H1 (cell line): ENCODE data around the gene TBKBP1. TPM values are rescaled to one million over a fixed set of nuclear protein-coding genes. Genes with fewer than 3 reads are reported as not detected.

ENCODE experiments used
- CTCF ChIA-PET: fragments of 300-600 bp; sonication (Branson Sonifier 250); formaldehyde crosslinking; loops from one replicate; lab custom pipeline; 2021; ENCODE audit not compliant: partially characterized antibody; lab: Charles Lee
- POLR2A ChIA-PET: fragments of 300-600 bp; sonication (Branson Sonifier 250); formaldehyde crosslinking; loops from one replicate; lab custom pipeline; 2021; ENCODE audit warnings: inconsistent platforms; ENCODE audit not compliant: partially characterized antibody; lab: Charles Lee
- DNase-seq, 2 experiments: peaks; one replicate each; pipeline versions ENCODE4 v3.0.0 to v3.0.0-alpha.2; 2010 to 2022; ENCODE audit warnings: low spot score in 2 of 2, low read depth in 1 of 2, mixed read lengths in 1 of 2
- FAIRE-seq: peaks from 2 replicates; lab custom pipeline; 2011; peaks lifted over from hg19 to GRCh38; lab: Jason Lieb, UNC
- H2AFZ ChIP-seq: 2 replicates; pipeline ENCODE4 v1.8.1; 2012; ENCODE audit warnings: low read length, inconsistent platforms
- H2AK5ac ChIP-seq: 2 replicates; pipeline ENCODE4 v1.6.1; 2013; ENCODE audit warnings: low read depth, low read length
- H2BK120ac ChIP-seq: replicated peaks from 2 replicates; pipeline ENCODE3; 2013; ENCODE audit warnings: low read depth, low read length, inconsistent platforms
- H2BK12ac ChIP-seq: 2 replicates; pipeline ENCODE4 v1.6.1; 2013; ENCODE audit warnings: low read depth, low read length
- H2BK15ac ChIP-seq: 2 replicates; pipeline ENCODE4 v1.6.1; 2013; ENCODE audit warnings: low read length
- H2BK20ac ChIP-seq: 2 replicates; pipeline ENCODE4 v1.6.1; 2013; ENCODE audit warnings: low read length
- H2BK5ac ChIP-seq: 2 replicates; pipeline ENCODE4 v1.6.1; 2013; ENCODE audit warnings: low read depth, low read length
- H3K14ac ChIP-seq: 2 replicates; pipeline ENCODE4 v1.6.1; 2013; ENCODE audit warnings: inconsistent platforms; ENCODE audit not compliant: insufficient read length
- H3K18ac ChIP-seq: 2 replicates; pipeline ENCODE4 v1.6.1; 2013; ENCODE audit warnings: low read length; ENCODE audit errors: extremely low read depth
- H3K23ac ChIP-seq: 2 replicates; pipeline ENCODE4 v1.6.1; 2013; ENCODE audit warnings: inconsistent platforms; ENCODE audit not compliant: insufficient read length
- H3K23me2 ChIP-seq: 2 replicates; pipeline ENCODE4 v1.6.1; 2013; ENCODE audit warnings: low read depth, low read length
- H3K27ac ChIP-seq: 2 replicates; pipeline ENCODE4 v1.6.1; 2011; ENCODE audit warnings: low read depth, low read length, inconsistent platforms
- H3K27me3 ChIP-seq, 4 experiments: replicated peaks in 1 of 4; 1 replicate in 1 of 4; 2 replicates in 3 of 4; pipeline versions ENCODE4 v1.6.1 to v1.8.1; 2011 to 2013; ENCODE audit warnings: low read length in 3 of 4, mild to moderate bottlenecking in 3 of 4, inconsistent platforms in 2 of 4, mixed read lengths in 2 of 4, moderate library complexity in 1 of 4; ENCODE audit not compliant: control insufficient read depth in 3 of 4, insufficient read depth in 3 of 4; ENCODE audit errors: extremely low read depth in 1 of 4
- H3K36me3 ChIP-seq, 4 experiments: 2 replicates each; pipeline versions ENCODE4 v1.6.1 to v1.8.1; 2011 to 2013; ENCODE audit warnings: mild to moderate bottlenecking in 4 of 4, low read length in 3 of 4, moderate library complexity in 2 of 4, control low read depth in 1 of 4, inconsistent platforms in 1 of 4; ENCODE audit not compliant: insufficient read depth in 4 of 4, control insufficient read depth in 2 of 4
- H3K4ac ChIP-seq: replicated peaks from 2 replicates; pipeline ENCODE3; 2013; ENCODE audit warnings: low read length, low read depth, mixed read lengths, inconsistent platforms; ENCODE audit not compliant: insufficient read length
- H3K4me1 ChIP-seq, 4 experiments: replicated peaks in 1 of 4; 1 replicate in 1 of 4; 2 replicates in 3 of 4; pipeline versions ENCODE4 v1.6.1 to v1.8.1; 2011 to 2013; ENCODE audit warnings: low read length in 3 of 4, inconsistent platforms in 2 of 4, mixed read lengths in 1 of 4; ENCODE audit not compliant: insufficient read depth in 4 of 4, control insufficient read depth in 3 of 4
- H3K4me2 ChIP-seq, 2 experiments: 2 replicates each; pipeline versions ENCODE4 v1.6.1 to v1.8.1; 2011 to 2013; ENCODE audit warnings: low read depth in 2 of 2, low read length in 2 of 2, control low read depth in 1 of 2, inconsistent platforms in 1 of 2, mild to moderate bottlenecking in 1 of 2; ENCODE audit not compliant: insufficient read depth in 1 of 2
- H3K4me3 ChIP-seq, 4 experiments: fragments of 200-600, 300-600 bp in 1 of 4; sonication (generic), shearing (Covaris generic), sonication (Bioruptor Twin) in 1 of 4; 2 replicates each; pipeline versions ENCODE4 v1.5.1 to v1.8.1; 2011 to 2016; ENCODE audit warnings: low read length in 4 of 4, low read depth in 3 of 4, control low read depth in 2 of 4, inconsistent platforms in 2 of 4, mild to moderate bottlenecking in 2 of 4, mixed read lengths in 1 of 4, moderate library complexity in 1 of 4; ENCODE audit not compliant: insufficient read depth in 2 of 4; ENCODE audit errors: extremely low read depth in 1 of 4
- H3K56ac ChIP-seq: replicated peaks from 2 replicates; pipeline ENCODE3; 2013; ENCODE audit warnings: low read depth, mild to moderate bottlenecking, mixed read lengths, low read length, inconsistent platforms; ENCODE audit not compliant: insufficient read length
- H3K79me1 ChIP-seq: 2 replicates; pipeline ENCODE4 v1.6.1; 2013; ENCODE audit warnings: low read depth, low read length, control low read depth
- H3K79me2 ChIP-seq, 2 experiments: 2 replicates each; pipeline versions ENCODE4 v1.6.1 to v1.8.1; 2012 to 2013; ENCODE audit warnings: low read length in 2 of 2, mild to moderate bottlenecking in 2 of 2, inconsistent platforms in 1 of 2; ENCODE audit not compliant: insufficient read depth in 2 of 2, control insufficient read depth in 1 of 2
- H3K9ac ChIP-seq, 4 experiments: replicated peaks in 1 of 4; 1 replicate in 1 of 4; 2 replicates in 3 of 4; pipeline versions ENCODE4 v1.6.1 to v1.8.1; 2011 to 2013; ENCODE audit warnings: low read depth in 3 of 4, low read length in 3 of 4, control low read depth in 2 of 4, mild to moderate bottlenecking in 2 of 4, moderate library complexity in 2 of 4, inconsistent platforms in 1 of 4; ENCODE audit errors: extremely low read depth in 1 of 4
- H3K9me3 ChIP-seq, 2 experiments: 2 replicates each; pipeline versions ENCODE4 v1.6.1 to v1.8.1; 2012 to 2013; ENCODE audit warnings: mild to moderate bottlenecking in 2 of 2, moderate library complexity in 2 of 2, control low read depth in 1 of 2, inconsistent platforms in 1 of 2, low read depth in 1 of 2, low read length in 1 of 2, mixed read lengths in 1 of 2; ENCODE audit not compliant: insufficient read depth in 2 of 2
- H4K20me1 ChIP-seq, 2 experiments: replicated peaks in 1 of 2; 2 replicates each; pipeline versions ENCODE3 to v1.8.1; 2011 to 2013; ENCODE audit warnings: inconsistent platforms in 2 of 2, low read length in 2 of 2, mild to moderate bottlenecking in 1 of 2; ENCODE audit not compliant: insufficient read depth in 2 of 2, control insufficient read depth in 1 of 2
- H4K5ac ChIP-seq: 2 replicates; pipeline ENCODE4 v1.6.1; 2013; ENCODE audit warnings: low read length, low read depth, mixed read lengths, inconsistent platforms; ENCODE audit not compliant: insufficient read length
- H4K8ac ChIP-seq: 2 replicates; pipeline ENCODE4 v1.8.0; 2013; ENCODE audit warnings: mild to moderate bottlenecking, moderate library complexity, low read length, inconsistent platforms; ENCODE audit not compliant: insufficient read depth; ENCODE audit errors: extremely low read depth
- H4K91ac ChIP-seq: replicated peaks from 2 replicates; pipeline ENCODE3; 2013; ENCODE audit warnings: low read length, mixed read lengths, inconsistent platforms; ENCODE audit not compliant: insufficient read length
- ASH2L ChIP-seq: fragments of 200-600, 300-600 bp; sonication (generic); IDR thresholded peaks from one replicate; pipeline ENCODE4 v1.7.1; 2017; ENCODE audit warnings: low read length
- BRCA1 ChIP-seq: IDR thresholded peaks from 2 replicates; pipeline ENCODE4 v1.6.1; 2012; ENCODE audit warnings: low read depth, low read length, improper control_type of control experiment
- CHD1 ChIP-seq: IDR thresholded peaks from 2 replicates; pipeline ENCODE4 v1.6.1; 2012; ENCODE audit warnings: low read depth, low read length, improper control_type of control experiment
- WGBS, 2 experiments: shearing (Covaris generic) in 1 of 2; methylation state at CpG; one replicate each; pipeline versions ENCODE4 v1.1.6 to v1.1.7; 2013 to 2015; ENCODE audit warnings: low lambda C conversion rate in 2 of 2, mixed read lengths in 2 of 2, inconsistent platforms in 1 of 2, low coverage in 1 of 2, missing lambda C conversion rate in 1 of 2; ENCODE audit not compliant: insufficient replicate concordance in 2 of 2, insufficient coverage in 1 of 2, insufficient read length in 1 of 2; ENCODE audit errors: extremely low coverage in 1 of 2, missing lambda C conversion rate in 1 of 2; 5-methylcytosine and 5-hydroxymethylcytosine counted together
- polyA plus RNA-seq, 7 experiments: library from polyadenylated mRNA; depleted of rRNA in 3 of 7; stranded (reverse) in 5 of 7; unstranded in 2 of 7; fragments of >200 nt in 5 of 7; fragments of 200-250 nt in 2 of 7; gene quantifications; 1 replicate in 5 of 7; 2 replicates in 1 of 7; 4 replicates in 1 of 7; pipeline versions ENCODE4 v1.2.1 to v1.2.3, GENCODE V29; 2011 to 2013; ENCODE audit warnings: missing spikeins in 2 of 7, mixed read lengths in 2 of 7
- total RNA-seq: library from RNA; stranded (reverse); fragmentation: NEBNext Ultra II Directional; extraction: Animal tissue kit (Norgen Biotek cat#: 25700); gene quantifications from 2 replicates; pipeline ENCODE4 v1.2.1, GENCODE V29; 2021

Gene TBKBP1
- total and polyA plus RNA-seq, 2 of the 8 experiments (the other 6 are each of a cell fraction or from before 2014, with no cell fraction given): 6.3 to 15.1 TPM

GRCh38 chr17:47728214-47728877 is 34.4 kb downstream of the TBKBP1 start:
- Histone ChIP-seq H3K4me1 (peaks cover 0 to 13% (median 0%) of the 10 kb centered on the region in 4 experiments; a peak in 1 of 7 replicates), H3K27ac (no peak overlapping the region), H2BK15ac (no peak overlapping the region), H3K4me3 (no peak overlapping the region), H2BK12ac (no peak overlapping the region), H3K4ac (no peak overlapping the region), H2BK120ac (no peak overlapping the region), H3K9me3 (no peaks in the 10 kb centered on the region), H3K56ac (no peak overlapping the region), H4K20me1 (peaks cover 0 to 2% of the 10 kb centered on the region in 2 experiments), H3K23ac (no peak overlapping the region), H4K5ac (no peak overlapping the region), H4K91ac (no peak overlapping the region), H3K79me2 (no peaks in the 10 kb centered on the region), H2BK20ac (no peak overlapping the region), H3K23me2 (peaks cover 2% of the 10 kb centered on the region; the same call in 1 of the 2 replicates), H2AK5ac (no peak overlapping the region), H3K14ac (no peak overlapping the region), H2AFZ (no peak overlapping the region), H3K4me2 (no peak overlapping the region), H4K8ac (no peak overlapping the region), H3K18ac (no peak overlapping the region), H2BK5ac (no peak overlapping the region), H3K9ac (no peak overlapping the region), H3K27me3 (peaks cover 13 to 27% (median 23%) of the 10 kb centered on the region in 4 experiments), H3K36me3 (peaks cover 0 to 1% (median 0%) of the 10 kb centered on the region in 4 experiments; a peak in 1 of 8 replicates), H3K79me1 (no peaks in the 10 kb centered on the region)
- WGBS, 2 experiments: 76% methylated on average over 4 of the region's 4 CpGs; no CpG with 5 or more reads in 1 of the 2 experiments
- DNase-seq: no peak
- CTCF ChIA-PET: interaction anchor here (0.6 to 24.7 kb wide), 4 partner anchors 12 to 57 kb away, joined by 3 to 441 read pairs (median 91); partner anchors contain the start of gene TBKBP1
- POLR2A ChIA-PET: interaction anchor here (0.7 kb wide), 2 partner anchors 10 kb away, joined by 3 read pairs; no protein-coding TSS in a partner anchor
- no peak for FAIRE-seq
- TF ChIP-seq ASH2L (no peak), CHD1 (no peak), BRCA1 (no peak)
